GM18861 (cell line): ENCODE measurements around the gene NANOS3.
A peak's percentile ranks its signal among the peaks of the same experiment; 100 is the strongest.

ENCODE experiments used
- ATAC-seq: cut with Tn5 transposase; IDR thresholded peaks from one replicate; pipeline ENCODE4 v1.9.1; 2021; ENCODE audit not compliant: unreplicated experiment

The NANOS3 gene

GRCh38 chr19:13876834-13877233, at the start of gene NANOS3:
Gene NANOS3, plus strand, starts transcription at chr19:13877134. Its CDS starts 115 bp downstream, at chr19:13877249.
- ATAC-seq: no peak

- ATAC-seq: no peak
Measured at GRCh38 chr19:13827656-13828055, 49.3 kb upstream of the NANOS3 start.

DNA sequence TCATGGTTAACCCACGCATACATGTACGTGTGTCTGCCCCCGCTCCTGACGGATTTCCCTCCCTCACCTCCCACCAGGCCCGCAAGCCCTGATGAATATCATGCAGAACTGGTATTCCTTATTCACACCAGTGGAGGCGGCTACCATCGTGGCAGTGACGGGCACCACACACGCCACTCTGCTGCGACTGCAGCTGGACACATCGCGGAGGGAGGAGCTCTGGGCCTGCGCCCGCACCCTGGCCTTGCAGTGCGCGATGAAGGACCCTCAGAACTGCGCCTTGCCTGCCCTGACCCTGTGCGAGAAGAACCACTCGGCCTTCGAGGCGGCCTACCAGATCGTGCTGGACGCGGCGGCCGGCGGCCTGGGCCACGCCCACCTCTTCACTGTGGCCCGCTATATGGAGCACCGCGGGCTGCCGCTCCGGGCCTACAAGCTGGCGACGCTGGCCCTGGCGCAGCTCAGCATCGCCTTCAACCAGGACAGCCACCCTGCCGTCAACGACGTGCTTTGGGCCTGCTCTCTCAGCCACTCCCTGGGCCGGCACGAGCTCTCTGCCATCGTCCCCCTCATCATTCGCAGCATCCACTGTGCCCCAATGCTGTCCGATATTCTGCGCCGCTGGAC, 46.7 kb upstream of the NANOS3 start:
- no peak for ATAC-seq

DNA sequence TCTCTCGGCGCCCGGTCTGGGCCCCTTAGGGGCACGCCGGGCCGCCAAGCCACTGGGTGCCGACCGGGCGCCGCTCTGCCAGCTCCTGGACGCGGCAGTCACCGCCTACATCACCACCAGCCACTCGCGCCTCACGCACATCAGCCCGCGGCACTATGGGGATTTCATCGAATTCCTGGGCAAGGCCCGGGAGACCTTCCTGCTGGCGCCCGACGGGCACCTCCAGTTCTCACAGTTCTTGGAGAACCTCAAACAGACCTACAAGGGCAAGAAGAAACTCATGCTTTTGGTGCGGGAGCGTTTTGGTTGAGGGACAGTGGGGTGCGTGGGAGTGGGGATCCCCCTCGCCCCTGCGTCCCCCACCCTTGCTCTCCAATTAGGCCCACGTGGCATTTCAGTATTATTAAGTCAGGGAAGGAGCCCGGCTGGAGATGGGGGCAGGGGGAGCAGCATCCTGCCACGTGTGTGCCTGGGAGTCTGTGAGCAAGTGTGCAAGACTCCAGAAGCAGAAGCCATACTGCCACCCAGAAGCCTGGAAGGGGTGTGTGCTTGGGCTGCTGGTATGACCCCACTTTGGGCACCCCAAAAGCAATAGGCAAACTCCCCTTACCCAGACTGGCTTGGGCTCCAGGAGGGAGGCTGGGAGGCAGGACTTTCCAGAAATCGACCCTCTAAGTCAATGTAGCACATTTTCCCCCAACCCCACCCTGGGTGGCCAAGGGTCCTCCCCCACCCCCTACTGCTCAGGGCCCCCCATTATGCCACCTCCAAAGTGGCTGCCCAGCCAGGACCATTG, 46.0 kb upstream of the NANOS3 start:
- no peak for ATAC-seq

DNA sequence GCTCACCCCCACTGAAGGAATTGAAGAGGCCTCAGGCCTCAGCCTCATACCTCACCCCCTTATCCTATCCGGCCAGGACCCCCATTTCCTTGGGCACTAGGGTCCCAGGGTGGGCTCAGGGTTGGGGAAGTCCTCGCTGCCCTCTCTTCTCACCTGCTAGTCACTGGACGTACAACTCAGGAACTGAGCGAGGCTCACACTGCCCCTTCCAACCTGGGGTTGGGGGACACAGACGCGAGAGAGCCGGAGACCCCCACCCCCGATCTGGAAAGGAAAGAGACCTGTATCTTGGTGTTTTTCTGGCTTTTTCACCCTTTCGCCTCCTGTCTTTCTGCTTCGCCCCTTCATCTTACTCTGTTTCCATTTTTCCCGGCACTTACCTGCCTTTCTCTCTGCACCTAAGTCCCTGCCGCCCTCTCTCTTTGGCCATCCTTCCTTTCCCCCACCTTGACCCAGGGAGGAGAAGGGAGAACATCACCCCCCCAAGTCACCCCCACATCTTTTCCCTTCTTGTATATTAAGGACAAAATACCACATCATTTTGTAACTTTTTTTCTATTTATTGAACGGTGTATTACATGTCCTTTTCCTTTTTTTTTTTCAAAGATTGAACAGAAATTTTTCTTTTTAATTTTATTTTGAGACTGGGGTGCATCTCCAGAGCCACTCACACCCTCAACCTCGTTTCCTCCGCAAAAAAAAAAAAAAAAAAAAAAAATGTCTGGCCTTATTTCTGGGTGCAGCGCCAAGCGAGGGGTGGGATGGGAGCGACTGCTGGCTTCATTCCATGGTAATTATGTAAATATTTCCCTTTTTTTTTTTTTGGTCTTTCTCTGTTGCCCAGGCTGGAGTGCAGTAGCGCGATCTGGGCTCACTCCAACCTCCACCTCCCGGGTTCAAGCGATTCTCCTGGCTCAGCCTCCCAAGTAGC, 45.1 kb upstream of the NANOS3 start:
- no peak for ATAC-seq

GRCh38 chr19:13833330-13834243, 43.3 kb upstream of the NANOS3 start:
- peak; percentile 44 for ATAC-seq

GRCh38 chr19:13834244-13835069, 42.5 kb upstream of the NANOS3 start:
- no peak for ATAC-seq

DNA sequence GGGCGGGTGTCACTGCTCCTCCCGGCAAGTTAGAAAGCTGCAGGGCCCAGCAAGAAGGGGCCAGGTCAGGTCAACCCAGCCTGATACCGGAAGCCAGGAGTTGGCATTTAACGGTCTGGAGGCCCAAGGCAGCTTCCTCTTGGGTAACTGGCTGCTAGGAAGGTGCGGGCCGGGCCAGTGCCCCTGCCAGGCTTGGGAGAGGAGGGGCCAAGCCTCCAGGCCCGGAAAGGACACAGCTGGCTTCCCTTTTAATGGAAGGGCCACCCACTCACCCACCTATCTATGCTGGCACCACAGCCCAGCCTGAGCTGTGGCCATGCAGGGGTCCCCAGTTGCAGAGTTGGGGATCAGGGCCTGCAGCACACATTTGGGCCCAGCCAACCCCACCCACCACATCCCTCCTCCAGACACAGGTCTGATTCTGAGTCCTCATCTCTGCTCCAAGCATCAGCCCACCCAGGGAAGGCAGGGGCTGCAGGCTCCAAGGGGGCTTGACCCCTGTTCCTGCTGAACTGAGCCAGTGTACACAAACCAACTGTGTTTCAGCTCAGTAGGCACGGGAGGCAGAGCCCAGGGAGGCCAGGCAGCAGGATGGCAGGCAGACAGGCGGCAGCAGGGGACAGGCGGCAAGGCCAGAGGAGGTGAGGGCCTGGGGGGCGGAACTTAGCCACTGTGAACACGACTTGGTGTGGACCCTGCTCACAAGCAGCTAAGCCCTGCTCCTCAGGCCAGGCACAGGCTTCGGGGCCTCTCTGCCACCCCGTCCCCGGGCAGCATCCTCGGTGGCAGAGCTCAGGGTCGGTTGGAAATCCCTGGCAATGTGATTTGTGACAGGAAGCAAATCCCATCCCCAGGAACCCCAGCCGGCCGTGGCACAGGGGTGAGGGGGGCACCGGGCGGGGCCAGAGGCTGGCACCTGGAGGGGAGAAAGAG, 40.9 kb upstream of the NANOS3 start:
- no peak for ATAC-seq

- ATAC-seq: no peak
Measured at GRCh38 chr19:13838435-13839129, 38.4 kb upstream of the NANOS3 start.

DNA sequence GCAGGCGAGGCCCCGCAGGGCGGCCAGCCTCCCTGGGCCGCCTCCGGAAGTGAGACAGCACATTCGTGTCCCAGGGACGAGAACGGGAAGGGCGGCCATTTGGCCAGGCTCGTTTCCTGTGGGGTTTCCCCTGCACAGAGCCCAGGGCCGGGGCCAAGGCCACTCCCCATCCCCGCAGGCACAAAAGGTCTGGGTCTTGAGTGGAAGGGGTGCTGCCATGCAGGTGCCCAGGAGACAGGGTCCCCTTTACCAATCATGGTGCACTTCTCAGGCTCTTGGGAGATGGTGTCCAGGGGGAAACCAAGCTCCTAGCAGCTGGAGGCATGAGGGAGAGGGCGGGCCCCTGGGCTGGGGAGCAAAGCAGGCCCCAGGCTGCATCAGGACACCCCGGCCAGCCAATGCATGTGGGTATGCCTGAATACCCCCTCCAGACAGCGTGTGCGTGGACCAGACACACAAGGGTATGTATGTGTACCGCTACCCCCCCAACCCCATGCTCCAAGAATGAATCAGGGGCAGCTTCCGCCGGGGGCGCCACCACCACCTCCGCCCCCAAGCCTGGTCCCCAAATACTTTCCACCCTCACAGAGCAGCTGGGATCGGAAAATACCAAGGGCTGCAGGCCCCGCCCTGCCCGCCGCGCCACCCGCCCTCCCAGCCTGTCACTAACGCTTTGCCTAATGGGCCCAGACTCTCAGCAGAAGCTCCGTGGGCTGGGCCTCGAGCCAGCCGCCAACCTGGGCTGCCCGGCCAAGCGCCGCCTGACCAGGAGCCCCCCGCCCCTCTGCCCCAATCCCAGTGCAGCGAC, 37.6 kb upstream of the NANOS3 start:
- peak; percentile 28 for ATAC-seq

DNA sequence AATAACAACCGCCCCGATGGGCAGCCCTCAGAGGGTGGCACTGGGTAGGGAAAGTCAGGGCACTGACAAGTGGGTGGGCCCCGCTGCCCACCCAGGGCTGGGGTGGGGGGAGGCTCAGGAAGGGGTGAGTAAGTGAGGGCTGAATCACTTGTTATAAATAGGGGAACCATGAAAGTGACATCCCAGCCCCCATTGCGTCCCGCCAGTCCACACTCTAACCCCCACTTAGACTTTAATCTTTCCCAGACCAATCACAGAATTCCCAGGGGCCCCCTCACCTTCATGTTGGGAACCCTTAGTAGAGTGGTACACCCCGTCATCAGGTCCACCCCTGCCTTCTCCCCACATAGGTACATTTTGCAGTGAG, 37.0 kb upstream of the NANOS3 start:
- no peak for ATAC-seq

DNA sequence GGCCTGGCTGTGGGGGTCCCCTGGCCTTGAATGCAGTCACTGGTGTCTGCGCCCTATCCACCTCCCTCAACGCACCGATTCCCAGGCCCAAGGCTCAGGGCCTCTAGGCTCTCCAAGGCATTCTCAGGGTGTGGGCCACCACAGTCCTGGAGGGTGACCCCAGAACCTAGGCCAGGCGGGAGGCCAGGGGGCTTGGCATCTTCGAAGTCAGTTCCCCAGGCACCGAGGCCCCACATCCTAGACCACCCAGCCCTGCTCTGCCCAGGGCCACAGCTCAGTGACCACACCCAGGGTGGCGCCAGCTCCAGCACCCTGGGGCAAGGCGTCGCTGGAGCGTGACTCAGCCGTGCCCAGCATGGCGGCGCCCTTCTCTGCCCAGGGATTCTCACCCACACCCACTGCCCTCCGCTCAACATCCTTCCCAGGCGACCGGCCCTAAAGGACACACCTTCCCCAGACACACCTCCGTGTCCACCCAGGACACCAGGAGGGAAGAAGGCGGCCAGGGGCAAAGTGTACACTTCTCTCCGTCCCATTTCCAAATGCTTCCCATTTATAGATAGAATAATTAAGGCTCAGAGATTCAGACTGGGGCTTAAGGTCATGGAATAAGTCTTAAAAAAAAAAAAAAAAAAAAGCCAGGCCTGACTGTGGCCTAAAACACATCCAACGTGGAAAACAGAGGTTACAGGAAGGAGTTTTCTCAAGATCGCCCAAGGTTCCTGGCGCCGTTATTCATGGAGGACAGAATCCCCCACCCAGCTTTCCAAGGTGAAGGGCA, 36.4 kb upstream of the NANOS3 start:
- no peak for ATAC-seq

DNA sequence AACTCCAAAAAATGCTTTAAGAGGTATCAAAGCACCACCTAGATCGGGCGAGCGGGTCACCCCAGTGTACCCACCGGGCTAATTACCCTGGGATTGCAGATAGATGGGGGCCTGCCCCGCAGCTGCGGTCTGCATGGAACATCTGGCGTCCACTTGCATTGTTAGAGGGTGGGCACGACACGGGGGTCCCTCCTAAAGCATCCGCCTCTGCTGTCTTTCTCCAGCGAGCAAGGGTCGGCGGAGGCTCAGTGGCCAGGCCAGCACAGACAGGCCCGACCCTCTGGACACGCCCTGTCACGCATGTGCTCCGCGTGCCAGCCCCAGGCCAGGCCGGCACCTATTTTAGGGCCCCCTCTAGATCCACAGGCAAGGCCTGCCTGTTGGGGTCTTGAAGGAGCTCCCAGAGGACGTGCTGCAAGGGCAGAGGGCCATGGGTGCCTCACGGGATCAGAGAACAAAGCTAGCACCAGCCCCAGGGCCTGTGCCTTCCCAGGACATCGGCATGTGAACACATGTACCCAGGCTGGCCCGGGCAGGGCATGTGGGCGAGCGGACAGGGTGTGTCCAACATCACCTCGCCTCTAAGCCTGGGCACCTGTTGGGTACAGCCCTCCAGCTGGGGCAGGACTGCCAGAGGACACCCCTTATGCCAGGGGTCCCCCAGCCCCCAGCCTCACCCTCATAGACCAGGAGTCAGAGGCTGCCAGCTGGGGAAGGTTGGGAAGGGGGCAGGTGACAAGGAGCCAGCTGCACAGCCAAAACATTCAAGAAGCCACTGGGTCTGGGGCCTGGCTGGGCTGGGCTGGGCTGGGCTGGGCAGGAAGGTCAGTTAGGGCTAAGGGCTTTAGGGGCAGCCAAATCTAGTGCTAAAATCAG, 35.6 kb upstream of the NANOS3 start:
- no peak for ATAC-seq

- ATAC-seq: no peak
Measured at GRCh38 chr19:13841962-13842290, 35.0 kb upstream of the NANOS3 start.

DNA sequence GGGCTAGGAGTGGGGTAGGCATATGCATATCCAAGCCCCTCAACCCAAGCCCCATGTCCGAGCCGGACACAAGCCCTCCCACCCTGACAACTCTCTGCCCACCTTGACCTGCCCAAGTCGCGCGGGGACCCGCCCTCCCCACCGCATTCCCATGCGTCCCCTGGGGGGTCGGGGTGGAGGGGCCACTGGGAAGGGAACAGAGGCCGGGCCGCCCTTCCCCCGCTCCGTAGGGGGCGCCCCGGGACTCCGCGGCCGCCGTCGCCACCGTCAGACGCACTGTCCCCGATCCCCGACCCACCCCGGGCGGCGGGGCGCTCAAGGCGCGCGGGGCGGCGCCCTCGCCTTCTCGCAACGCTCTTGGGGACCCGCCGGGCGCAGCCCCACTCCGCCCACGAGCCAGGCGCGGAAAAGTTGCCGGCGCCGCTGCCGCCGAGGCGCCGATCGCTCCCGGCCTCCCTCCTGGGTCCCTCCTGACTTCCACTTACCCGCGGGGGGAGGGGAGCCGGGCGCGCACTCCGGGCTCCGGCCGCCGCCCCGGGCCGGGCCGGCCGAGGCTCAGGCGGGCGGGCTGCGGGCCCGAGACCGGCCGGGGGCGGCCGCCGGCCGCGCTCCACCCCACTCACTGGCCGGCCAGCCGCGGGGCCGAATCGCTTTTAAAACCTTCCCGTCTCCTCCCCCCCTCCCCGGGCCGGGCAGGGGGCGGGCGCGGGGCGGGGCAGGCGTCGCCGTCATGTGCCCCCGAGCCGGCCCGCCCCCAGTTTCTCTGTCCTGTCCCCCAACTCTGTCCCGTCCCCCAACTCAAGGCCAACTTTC, 34.4 kb upstream of the NANOS3 start:
- no peak for ATAC-seq
